Measurements from ENCODE around the gene TMEM86A. TPM values are rescaled to one million over a fixed set of nuclear protein-coding genes. Genes with fewer than 3 reads are reported as not detected.
"Not testable (repeated sequence)": the region's sequence is repeated elsewhere in the genome, so short reads cannot be mapped to it uniquely, and the experiment has no call there.

The TMEM86A gene
- total RNA-seq, 1 experiment from 2014 or later = 0.09 TPM

GRCh38 chr11:18676803-18677202 lies 21.8 kb upstream of the TMEM86A start:
- no peaks in the 10 kb centered on the region for H3K9me3 ChIP-seq (ENCODE audit: low read depth, low read length, poor library complexity, severe bottlenecking)
- ChIA-PET POLR2A (ENCODE audit: low non-redundant PET) (no interaction called here), CTCF (interaction anchor here (0.7 kb wide), 1 partner anchor 947 kb away, joined by 7 read pairs; no protein-coding TSS in a partner anchor)
- no TSS peak for BruUV-seq (replicated peaks)
- no peak overlapping the region for H3K4me3 ChIP-seq (ENCODE audit: low read depth, low read length, poor library complexity, severe bottlenecking)
- DNase-seq (ENCODE audit: low spot score) = no peak
- H3K27ac ChIP-seq (ENCODE audit: low read depth, low read length, poor library complexity, severe bottlenecking) = no peak overlapping the region
- no peak for TF ChIP-seq EZH2 (IDR thresholded peaks at IDR 0.05; ENCODE audit: borderline replicate concordance, low read depth, low read length, poor library complexity, severe bottlenecking)
- TF ChIP-seq, protein P1, sequence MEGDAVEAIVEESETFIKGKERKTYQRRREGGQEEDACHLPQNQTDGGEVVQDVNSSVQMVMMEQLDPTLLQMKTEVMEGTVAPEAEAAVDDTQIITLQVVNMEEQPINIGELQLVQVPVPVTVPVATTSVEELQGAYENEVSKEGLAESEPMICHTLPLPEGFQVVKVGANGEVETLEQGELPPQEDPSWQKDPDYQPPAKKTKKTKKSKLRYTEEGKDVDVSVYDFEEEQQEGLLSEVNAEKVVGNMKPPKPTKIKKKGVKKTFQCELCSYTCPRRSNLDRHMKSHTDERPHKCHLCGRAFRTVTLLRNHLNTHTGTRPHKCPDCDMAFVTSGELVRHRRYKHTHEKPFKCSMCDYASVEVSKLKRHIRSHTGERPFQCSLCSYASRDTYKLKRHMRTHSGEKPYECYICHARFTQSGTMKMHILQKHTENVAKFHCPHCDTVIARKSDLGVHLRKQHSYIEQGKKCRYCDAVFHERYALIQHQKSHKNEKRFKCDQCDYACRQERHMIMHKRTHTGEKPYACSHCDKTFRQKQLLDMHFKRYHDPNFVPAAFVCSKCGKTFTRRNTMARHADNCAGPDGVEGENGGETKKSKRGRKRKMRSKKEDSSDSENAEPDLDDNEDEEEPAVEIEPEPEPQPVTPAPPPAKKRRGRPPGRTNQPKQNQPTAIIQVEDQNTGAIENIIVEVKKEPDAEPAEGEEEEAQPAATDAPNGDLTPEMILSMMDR (conservative IDR thresholded peaks at IDR 0.05; ENCODE audit: low read depth, low read length) = no peak
- intact Hi-C loops (cut with micrococcal nuclease; ENCODE audit: unreplicated experiment) = no loop called here
- H3K36me3 ChIP-seq (ENCODE audit: insufficient read depth, low read length, poor library complexity, severe bottlenecking) = no peaks in the 10 kb centered on the region
- H3K27me3 ChIP-seq (replicated peaks; ENCODE audit: insufficient read depth, low read depth, low read length, poor library complexity) = no peaks in the 10 kb centered on the region
- H3K4me1 ChIP-seq (ENCODE audit: insufficient read depth, low read length, poor library complexity, severe bottlenecking) = no peaks in the 10 kb centered on the region

DNA sequence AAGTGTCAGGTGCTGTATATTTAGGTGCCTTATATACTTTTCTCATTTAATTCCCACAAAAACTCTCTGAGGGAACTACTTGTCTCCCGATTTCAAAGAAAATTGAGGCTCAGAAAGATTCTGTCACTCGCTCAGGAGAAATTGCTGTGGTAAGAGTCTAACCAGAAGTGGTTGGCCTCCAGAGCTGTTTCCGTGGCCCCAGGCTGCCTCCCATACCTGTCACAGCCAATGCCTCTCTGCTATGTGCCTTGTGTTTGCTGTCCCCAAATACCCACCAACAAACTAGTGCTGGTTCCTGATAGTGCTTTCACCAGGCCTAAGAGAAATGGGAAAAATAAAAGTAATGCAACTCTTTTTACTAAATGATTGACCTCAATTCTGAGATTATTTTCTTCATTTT lies 21.0 kb upstream of the TMEM86A start:
- no peak overlapping the region for H3K27ac ChIP-seq (ENCODE audit: low read depth, low read length, poor library complexity, severe bottlenecking)
- no peaks in the 10 kb centered on the region for H3K27me3 ChIP-seq (replicated peaks; ENCODE audit: insufficient read depth, low read depth, low read length, poor library complexity)
- H3K36me3 ChIP-seq (ENCODE audit: insufficient read depth, low read length, poor library complexity, severe bottlenecking) = no peaks in the 10 kb centered on the region
- H3K9me3 ChIP-seq (ENCODE audit: low read depth, low read length, poor library complexity, severe bottlenecking) = no peaks in the 10 kb centered on the region
- ChIA-PET POLR2A (ENCODE audit: low non-redundant PET) (no interaction called here), CTCF (interaction anchor here (0.7 kb wide), 2 partner anchors 100 to 948 kb away, joined by 4 to 7 read pairs; no protein-coding TSS in a partner anchor)
- DNase-seq (ENCODE audit: low spot score) = no peak
- H3K4me3 ChIP-seq (ENCODE audit: low read depth, low read length, poor library complexity, severe bottlenecking) = no peak overlapping the region
- no peaks in the 10 kb centered on the region for H3K4me1 ChIP-seq (ENCODE audit: insufficient read depth, low read length, poor library complexity, severe bottlenecking)
- TF ChIP-seq, protein P1 (conservative IDR thresholded peaks at IDR 0.05; ENCODE audit: low read depth, low read length) = no peak
- no peak for TF ChIP-seq EZH2 (IDR thresholded peaks at IDR 0.05; ENCODE audit: borderline replicate concordance, low read depth, low read length, poor library complexity, severe bottlenecking)
- no TSS peak for BruUV-seq (replicated peaks)
- intact Hi-C loops (cut with micrococcal nuclease; ENCODE audit: unreplicated experiment) = no loop called here

DNA sequence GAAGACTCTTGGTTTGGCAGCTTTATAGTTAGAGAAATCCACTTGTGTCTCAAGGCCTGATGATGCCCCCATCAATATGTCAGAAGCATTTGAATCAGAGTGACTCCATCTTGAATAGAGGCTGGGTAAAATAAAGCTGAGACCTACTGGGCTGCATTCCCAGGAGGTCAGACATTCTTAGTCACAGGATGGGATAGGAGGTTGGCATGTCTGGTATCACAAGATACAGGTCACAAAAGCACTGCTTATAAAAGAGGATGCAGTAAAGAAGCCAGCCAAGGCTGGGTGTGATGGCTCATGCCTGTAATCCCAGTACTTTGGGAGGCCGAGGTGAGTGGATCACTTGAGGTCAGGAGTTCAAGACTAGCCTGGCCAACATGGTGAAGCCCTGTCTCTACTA lies 16.6 kb upstream of the TMEM86A start:
- BruUV-seq (replicated peaks); CTCF ChIA-PET; intact Hi-C loops (cut with micrococcal nuclease; ENCODE audit: unreplicated experiment); H3K9me3 ChIP-seq (ENCODE audit: low read depth, low read length, poor library complexity, severe bottlenecking); H3K36me3 ChIP-seq (ENCODE audit: insufficient read depth, low read length, poor library complexity, severe bottlenecking); H3K4me3 ChIP-seq (ENCODE audit: low read depth, low read length, poor library complexity, severe bottlenecking); H3K4me1 ChIP-seq (ENCODE audit: insufficient read depth, low read length, poor library complexity, severe bottlenecking); DNase-seq (ENCODE audit: low spot score); POLR2A ChIA-PET (ENCODE audit: low non-redundant PET); H3K27me3 ChIP-seq (replicated peaks; ENCODE audit: insufficient read depth, low read depth, low read length, poor library complexity); H3K27ac ChIP-seq (ENCODE audit: low read depth, low read length, poor library complexity, severe bottlenecking): not testable (repeated sequence)

DNA sequence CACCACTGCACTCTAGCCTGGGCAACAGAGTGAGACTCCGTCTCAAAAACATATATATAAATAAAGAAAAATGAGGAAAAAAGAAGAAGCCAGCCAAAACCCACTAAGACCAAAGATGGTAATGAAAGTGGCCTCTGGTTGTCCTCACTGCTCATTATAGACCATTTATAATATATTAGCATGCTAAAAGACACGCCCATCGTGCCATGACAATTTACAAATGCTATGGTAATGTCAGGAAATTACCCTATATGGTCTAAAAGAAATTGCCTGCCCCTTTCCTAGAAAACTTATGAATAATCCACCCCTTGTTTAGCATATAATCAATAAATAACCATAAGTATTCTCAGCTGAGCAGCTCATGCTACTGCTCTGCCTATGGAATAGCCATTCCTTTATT lies 16.1 kb upstream of the TMEM86A start:
- H3K27ac ChIP-seq (ENCODE audit: low read depth, low read length, poor library complexity, severe bottlenecking) = no peak overlapping the region
- ChIA-PET CTCF (no interaction called here), POLR2A (ENCODE audit: low non-redundant PET) (no interaction called here)
- TF ChIP-seq, protein P1 (conservative IDR thresholded peaks at IDR 0.05; ENCODE audit: low read depth, low read length) = no peak
- TF ChIP-seq EZH2 (IDR thresholded peaks at IDR 0.05; ENCODE audit: borderline replicate concordance, low read depth, low read length, poor library complexity, severe bottlenecking) = no peak
- H3K4me3 ChIP-seq (ENCODE audit: low read depth, low read length, poor library complexity, severe bottlenecking) = no peak overlapping the region
- no peaks in the 10 kb centered on the region for H3K36me3 ChIP-seq (ENCODE audit: insufficient read depth, low read length, poor library complexity, severe bottlenecking)
- no peak for DNase-seq (ENCODE audit: low spot score)
- BruUV-seq (replicated peaks) = no TSS peak
- H3K9me3 ChIP-seq (ENCODE audit: low read depth, low read length, poor library complexity, severe bottlenecking) = no peaks in the 10 kb centered on the region
- no peaks in the 10 kb centered on the region for H3K4me1 ChIP-seq (ENCODE audit: insufficient read depth, low read length, poor library complexity, severe bottlenecking)
- intact Hi-C loops (cut with micrococcal nuclease; ENCODE audit: unreplicated experiment) = no loop called here
- H3K27me3 ChIP-seq (replicated peaks; ENCODE audit: insufficient read depth, low read depth, low read length, poor library complexity) = no peaks in the 10 kb centered on the region

Data from A673 (cell line).